ENCODE data around the gene MARS1. TPM values are rescaled to one million over a fixed set of nuclear protein-coding genes. Genes with fewer than 3 reads are reported as not detected.

MARS1 gene
- total and polyA plus RNA-seq, 2 experiments from 2014 or later: 117 to 147 TPM

DNA sequence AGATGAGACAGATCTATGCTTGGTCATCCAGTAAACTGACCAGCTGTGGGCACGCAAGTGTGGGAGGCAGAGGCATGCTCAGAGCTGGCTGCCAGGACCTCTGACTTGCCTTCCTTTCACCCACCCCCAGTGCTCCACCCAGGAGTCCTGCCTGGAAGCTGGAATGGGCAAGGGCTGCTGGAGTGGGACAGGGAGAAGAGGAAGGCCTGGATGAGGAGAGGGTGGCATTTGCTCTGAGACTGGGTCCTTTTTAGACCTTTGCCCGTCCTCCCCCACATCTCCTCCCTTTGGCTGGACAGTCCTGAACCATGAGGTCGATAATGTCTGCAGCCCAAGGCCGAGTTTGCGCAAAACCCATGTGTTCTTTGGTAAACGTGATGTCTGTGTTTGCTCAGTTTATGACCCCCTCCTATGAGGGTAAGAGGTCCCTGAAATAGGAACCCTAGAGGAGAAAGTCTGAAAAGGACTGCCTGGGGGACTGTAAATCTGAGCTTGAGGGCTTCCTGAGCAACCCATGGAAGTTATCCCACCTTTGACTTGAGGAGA, 36.6 kb upstream of the MARS1 start:
- 65% methylated on average over 6 of the region's 6 CpGs for WGBS (ENCODE audit: low lambda C conversion rate, missing lambda C conversion rate)
- H3K4me3 ChIP-seq: no peak overlapping the region

DNA sequence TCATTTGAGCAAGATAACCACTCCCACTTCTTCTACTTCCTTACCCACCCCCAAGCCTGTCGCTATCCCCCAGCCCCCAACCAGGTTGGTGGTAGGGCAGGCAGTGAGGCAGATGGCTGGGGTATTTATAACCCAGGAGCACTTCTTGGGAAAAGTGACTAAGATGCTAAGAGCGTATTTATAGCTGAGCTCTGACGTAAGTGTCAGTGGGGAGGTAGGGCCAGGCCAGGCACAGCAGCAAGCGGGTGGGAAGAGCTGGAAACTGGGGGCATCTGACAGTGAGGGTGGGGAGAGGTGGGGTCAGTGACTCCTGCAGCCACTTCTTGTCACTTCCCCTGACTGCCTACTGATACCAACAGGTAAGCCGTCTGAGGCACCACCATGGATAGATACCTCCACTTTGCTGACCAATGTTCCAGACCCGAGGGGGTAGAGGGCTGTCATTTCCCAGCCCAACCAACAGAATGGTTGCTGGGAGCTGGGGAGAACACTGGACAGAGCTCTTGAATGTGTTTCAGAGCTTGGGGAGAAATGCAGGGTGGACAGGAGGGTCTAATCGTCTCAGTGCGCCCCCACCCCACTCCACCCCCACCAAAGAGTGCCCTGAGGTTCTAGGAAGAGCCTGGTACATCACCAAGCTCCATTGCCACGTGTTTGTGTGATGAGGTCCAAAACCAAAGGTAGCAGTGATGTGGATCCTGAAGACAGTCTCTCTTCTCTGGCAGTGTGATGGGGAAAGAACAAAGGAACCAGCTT, 35.5 kb upstream of the MARS1 start:
- no peaks in the 10 kb centered on the region for H3K9me2 ChIP-seq (replicated peaks; ENCODE audit: insufficient read depth)
- no peaks in the 10 kb centered on the region for H3K79me2 ChIP-seq
- H3K4me1 ChIP-seq (ENCODE audit: insufficient read depth): peaks cover 42% of the 10 kb centered on the region
- TF ChIP-seq EZH2 (IDR thresholded peaks at IDR 0.05; ENCODE audit: borderline replicate concordance) (no peak), EZH2phosphoT487 (IDR thresholded peaks at IDR 0.05; ENCODE audit: low read depth, severe bottlenecking, unreplicated experiment) (no peak)
- TF ChIP-seq, protein P1, sequence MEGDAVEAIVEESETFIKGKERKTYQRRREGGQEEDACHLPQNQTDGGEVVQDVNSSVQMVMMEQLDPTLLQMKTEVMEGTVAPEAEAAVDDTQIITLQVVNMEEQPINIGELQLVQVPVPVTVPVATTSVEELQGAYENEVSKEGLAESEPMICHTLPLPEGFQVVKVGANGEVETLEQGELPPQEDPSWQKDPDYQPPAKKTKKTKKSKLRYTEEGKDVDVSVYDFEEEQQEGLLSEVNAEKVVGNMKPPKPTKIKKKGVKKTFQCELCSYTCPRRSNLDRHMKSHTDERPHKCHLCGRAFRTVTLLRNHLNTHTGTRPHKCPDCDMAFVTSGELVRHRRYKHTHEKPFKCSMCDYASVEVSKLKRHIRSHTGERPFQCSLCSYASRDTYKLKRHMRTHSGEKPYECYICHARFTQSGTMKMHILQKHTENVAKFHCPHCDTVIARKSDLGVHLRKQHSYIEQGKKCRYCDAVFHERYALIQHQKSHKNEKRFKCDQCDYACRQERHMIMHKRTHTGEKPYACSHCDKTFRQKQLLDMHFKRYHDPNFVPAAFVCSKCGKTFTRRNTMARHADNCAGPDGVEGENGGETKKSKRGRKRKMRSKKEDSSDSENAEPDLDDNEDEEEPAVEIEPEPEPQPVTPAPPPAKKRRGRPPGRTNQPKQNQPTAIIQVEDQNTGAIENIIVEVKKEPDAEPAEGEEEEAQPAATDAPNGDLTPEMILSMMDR (IDR thresholded peaks at IDR 0.05; ENCODE audit: poor library complexity): no peak
- H3K4me2 ChIP-seq: peak overlapping the region; percentile 10
- H3K36me3 ChIP-seq (replicated peaks; ENCODE audit: insufficient read depth, low read depth): no peaks in the 10 kb centered on the region
- WGBS (ENCODE audit: low lambda C conversion rate, missing lambda C conversion rate): 24% methylated on average over 9 of the region's 9 CpGs
- no peak overlapping the region for H2AFZ ChIP-seq
- no peaks in the 10 kb centered on the region for H3K27me3 ChIP-seq
- peak; percentile 88 for DNase-seq (ENCODE audit: low spot score)
- H3K4me3 ChIP-seq: no peak overlapping the region
- no peaks in the 10 kb centered on the region for H4K20me1 ChIP-seq (ENCODE audit: insufficient read depth, poor library complexity, severe bottlenecking)
- H3K9me3 ChIP-seq (ENCODE audit: low read depth): no peaks in the 10 kb centered on the region
- H3K27ac ChIP-seq: peak overlapping the region; percentile 87

More for the DNA sequence above, 36.6 kb upstream of the MARS1 start:
- no peaks in the 10 kb centered on the region for H3K36me3 ChIP-seq (replicated peaks; ENCODE audit: insufficient read depth, low read depth)
- peak overlapping the region; percentile 84 for H3K27ac ChIP-seq
- peaks cover 42% of the 10 kb centered on the region for H3K4me1 ChIP-seq (ENCODE audit: insufficient read depth)
- no peaks in the 10 kb centered on the region for H4K20me1 ChIP-seq (ENCODE audit: insufficient read depth, poor library complexity, severe bottlenecking)
- H3K9me3 ChIP-seq (ENCODE audit: low read depth): no peaks in the 10 kb centered on the region
- no peak overlapping the region for H2AFZ ChIP-seq
- no peaks in the 10 kb centered on the region for H3K9me2 ChIP-seq (replicated peaks; ENCODE audit: insufficient read depth)
- peak; percentile 61 for DNase-seq (ENCODE audit: low spot score)
- no peaks in the 10 kb centered on the region for H3K27me3 ChIP-seq
- H3K79me2 ChIP-seq: no peaks in the 10 kb centered on the region
- no peak for TF ChIP-seq EZH2 (IDR thresholded peaks at IDR 0.05; ENCODE audit: borderline replicate concordance)
- TF ChIP-seq, protein P1 (IDR thresholded peaks at IDR 0.05; ENCODE audit: poor library complexity): no peak
- no peak for TF ChIP-seq EZH2phosphoT487 (IDR thresholded peaks at IDR 0.05; ENCODE audit: low read depth, severe bottlenecking, unreplicated experiment)
- H3K4me2 ChIP-seq: peak overlapping the region; percentile 10

DNA sequence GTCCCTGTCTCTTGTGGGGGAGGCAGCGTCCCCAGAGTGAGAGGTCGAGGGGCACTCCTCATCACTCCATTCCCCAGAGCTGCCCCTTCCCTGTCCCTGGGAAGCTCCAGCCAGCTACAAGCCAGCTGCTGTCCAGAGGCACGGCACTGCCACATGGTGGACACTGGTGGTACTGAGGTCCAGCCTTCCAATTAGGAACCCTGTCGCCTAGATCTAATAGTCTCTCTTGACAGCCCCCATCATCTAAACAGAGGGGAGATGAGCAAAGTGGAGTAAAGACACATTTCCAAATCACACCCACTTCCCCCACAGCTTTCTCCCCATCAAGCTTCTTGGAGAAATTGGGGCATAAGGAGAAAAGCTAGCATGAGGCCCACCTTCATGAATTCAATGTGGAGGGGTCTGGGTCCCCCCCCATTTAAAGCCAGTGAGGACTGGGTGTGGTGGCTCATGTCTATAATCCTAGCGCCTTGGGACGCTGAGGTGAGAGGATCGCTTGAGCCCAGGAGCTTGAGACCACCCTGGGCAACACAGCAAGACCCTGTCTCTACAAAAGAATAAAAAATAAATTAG, 34.8 kb upstream of the MARS1 start:
- peak overlapping the region; percentile 87 for H3K27ac ChIP-seq
- 34% methylated on average over 7 of the region's 7 CpGs for WGBS (ENCODE audit: low lambda C conversion rate, missing lambda C conversion rate)
- no peaks in the 10 kb centered on the region for H3K79me2 ChIP-seq
- TF ChIP-seq, protein P1 (IDR thresholded peaks at IDR 0.05; ENCODE audit: poor library complexity): peak; percentile 92
- TF ChIP-seq EZH2 (IDR thresholded peaks at IDR 0.05; ENCODE audit: borderline replicate concordance): no peak
- no peak for TF ChIP-seq EZH2phosphoT487 (IDR thresholded peaks at IDR 0.05; ENCODE audit: low read depth, severe bottlenecking, unreplicated experiment)
- H4K20me1 ChIP-seq (ENCODE audit: insufficient read depth, poor library complexity, severe bottlenecking): no peaks in the 10 kb centered on the region
- H3K4me1 ChIP-seq (ENCODE audit: insufficient read depth): peaks cover 42% of the 10 kb centered on the region
- H3K36me3 ChIP-seq (replicated peaks; ENCODE audit: insufficient read depth, low read depth): no peaks in the 10 kb centered on the region
- H3K9me2 ChIP-seq (replicated peaks; ENCODE audit: insufficient read depth): no peaks in the 10 kb centered on the region
- H2AFZ ChIP-seq: no peak overlapping the region
- peak; percentile 90 for DNase-seq (ENCODE audit: low spot score)
- H3K27me3 ChIP-seq: no peaks in the 10 kb centered on the region
- H3K4me2 ChIP-seq: no peak overlapping the region
- no peaks in the 10 kb centered on the region for H3K9me3 ChIP-seq (ENCODE audit: low read depth)
- H3K4me3 ChIP-seq: no peak overlapping the region

All from hepatocyte (in vitro differentiated cells).